DMS53 (cell line): ENCODE data around the gene DYNC2I2.
"Not testable (repeated sequence)": the region's sequence is repeated elsewhere in the genome, so short reads cannot be mapped to it uniquely, and the experiment has no call there.

Source experiments
- DNase-seq: peaks from one replicate; lab custom pipeline; 2025; lab: John Stamatoyannopoulos, UW

The DYNC2I2 gene

DNA sequence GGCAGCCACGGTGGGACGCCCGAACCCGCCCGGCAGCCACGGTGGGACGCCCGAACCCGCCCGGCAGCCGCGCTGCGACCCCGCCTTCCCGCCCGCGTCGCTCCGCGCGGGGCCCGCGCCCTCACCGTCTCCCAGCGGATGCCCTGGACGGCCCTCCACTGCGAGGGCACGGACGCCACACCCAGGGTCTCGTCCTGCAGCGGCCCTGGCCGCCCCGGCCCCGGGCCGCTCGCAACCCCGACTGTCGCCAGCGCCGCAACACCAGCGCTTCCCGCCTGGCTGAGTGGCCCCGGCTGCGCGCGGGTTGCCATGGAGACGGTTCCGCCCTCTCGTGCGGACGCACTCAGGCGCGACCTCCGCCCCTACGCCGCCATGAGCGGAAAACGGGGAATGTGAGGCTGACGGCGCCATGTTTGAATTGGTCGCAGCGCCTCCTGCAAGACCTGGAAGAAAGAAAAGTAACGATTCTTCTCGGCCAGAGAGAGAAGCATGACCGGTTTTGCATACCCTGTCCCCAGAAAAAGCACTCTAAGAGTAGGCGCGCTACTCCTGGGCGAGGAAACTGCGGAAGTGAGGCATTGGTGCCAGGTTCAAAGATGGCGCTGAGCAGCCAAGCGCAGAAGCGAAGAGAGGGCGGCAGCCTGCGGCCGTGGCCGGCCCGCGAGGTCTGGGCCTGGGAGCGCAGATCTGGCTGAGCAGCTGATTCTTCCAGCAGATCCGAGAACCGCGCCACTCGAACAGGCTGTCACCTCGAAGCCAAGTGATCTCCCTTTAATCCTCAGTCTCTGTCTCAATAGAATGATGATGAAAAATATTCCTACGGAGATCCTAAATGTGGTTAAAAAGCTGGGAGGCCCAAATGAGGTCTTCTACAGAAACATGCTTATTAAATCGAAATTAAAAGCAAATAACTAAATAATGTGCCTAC is at the start of gene DYNC2I2:
TSS of gene DYNC2I2 (minus strand) at position 432 of the 928 bp plus-strand sequence. CDS start at position 311, 121 bp downstream.
- DNase-seq: peak; percentile 95

DNA sequence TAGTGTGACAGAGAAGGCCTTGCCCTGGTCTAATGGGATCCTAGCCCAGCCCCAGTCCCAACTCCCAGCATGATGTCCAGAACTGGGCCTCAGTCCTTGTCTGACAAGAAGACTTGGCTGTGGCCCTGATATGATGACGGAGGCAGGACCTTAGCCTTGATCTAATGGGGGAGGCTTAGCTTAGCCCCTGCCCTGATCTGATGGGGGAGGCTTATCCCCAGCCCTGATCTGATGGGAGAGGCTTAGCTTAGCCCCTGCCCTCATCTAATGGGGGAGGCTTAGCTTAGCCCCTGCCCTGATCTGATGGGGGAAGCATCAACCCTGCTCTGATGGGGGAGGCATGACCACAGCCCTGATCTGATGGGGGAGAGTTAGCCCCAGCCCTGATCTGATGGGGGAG is 49.4 kb upstream of the DYNC2I2 start:
- no peak for DNase-seq

DNA sequence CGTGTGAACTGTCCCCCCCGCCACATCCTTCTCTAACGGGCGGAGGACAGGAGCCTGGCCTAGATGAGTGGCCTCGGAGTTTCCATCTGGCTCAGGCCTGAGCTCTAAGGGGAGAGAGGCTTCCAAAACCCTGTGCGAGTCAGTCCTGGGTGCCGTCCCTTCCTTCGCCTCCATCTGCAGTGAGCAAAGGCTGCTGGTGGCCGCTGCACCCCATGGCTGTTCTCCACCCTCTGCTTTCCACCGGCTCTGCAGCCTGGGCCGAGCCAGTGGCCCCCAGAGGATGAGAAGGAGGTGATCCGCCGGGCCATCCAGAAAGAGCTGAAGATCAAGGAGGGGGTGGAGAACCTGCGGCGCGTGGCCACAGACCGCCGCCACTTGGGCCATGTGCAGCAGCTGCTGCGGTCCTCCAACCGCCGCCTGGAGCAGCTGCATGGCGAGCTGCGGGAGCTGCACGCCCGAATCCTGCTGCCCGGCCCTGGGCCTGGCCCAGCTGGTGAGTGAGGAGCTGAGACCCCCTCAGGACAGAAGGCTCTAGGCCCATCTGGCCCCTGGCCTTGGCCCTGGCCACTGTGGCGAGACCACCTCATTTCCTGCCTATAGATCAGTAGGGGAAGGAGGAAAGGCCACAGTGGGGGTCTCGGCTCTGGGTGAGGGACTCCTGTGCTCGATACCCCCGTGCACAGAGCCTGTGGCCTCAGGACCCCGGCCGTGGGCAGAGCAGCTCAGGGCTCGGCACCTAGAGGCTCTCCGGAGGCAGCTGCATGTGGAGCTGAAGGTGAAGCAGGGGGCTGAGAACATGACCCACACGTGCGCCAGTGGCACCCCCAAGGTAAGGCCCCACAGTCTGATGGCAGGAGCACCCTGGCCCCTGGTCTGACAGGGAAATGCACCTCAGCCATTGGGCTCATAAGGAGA is 48.7 kb upstream of the DYNC2I2 start:
- no peak for DNase-seq

DNA sequence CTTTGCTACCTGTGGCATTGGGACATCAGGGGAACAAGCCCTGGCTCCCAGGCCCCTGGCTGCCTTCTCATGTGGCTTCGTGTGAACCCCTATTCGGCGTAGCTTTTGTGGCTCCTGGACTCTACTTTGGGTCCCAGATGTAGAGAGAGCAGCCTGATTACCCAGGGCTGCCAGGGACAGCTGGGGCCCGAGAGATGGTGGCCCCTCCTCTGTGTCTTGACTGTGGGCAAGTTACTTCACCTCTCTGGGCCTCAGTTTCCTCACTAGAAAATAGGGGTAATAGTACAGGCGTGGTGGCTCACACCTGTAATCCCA is 47.7 kb upstream of the DYNC2I2 start:
- DNase-seq: no peak

DNA sequence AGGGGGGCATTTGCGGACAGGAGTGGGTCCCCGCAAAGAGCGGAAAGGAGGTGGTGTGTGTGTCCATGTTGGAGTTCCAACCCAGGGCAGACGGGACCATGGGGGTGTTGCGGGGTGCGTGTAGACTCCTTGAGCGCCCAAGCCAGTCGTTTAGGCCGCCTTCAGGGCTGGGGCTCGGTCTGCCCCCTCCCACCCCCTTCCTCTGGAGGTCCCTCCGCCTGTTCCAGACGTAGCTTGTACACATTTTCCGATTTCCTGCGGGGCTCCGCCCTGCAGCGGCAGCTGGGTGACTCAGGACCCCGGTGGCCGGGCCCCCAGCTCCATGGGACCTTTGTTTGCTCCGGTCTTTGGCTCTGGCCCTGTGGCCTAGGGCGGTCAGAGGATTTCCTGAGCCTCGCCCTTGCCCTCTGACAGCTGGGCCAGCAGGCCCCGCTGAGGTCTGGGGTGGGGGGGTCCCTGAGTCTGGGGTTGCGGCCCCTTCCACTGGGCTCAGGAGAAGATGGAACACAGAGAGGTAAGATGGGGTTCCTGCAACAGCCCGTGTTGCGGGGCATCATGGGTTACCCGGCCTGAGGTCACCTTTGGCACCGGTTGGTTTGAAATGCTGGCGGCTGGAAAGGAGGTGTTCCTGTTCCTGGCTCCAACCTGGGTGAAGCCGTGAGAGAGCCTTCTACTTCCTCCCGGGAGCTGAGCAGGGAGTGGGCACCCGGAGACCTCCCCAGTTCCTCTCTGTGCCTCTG is 47.1 kb upstream of the DYNC2I2 start:
- DNase-seq: no peak

DNA sequence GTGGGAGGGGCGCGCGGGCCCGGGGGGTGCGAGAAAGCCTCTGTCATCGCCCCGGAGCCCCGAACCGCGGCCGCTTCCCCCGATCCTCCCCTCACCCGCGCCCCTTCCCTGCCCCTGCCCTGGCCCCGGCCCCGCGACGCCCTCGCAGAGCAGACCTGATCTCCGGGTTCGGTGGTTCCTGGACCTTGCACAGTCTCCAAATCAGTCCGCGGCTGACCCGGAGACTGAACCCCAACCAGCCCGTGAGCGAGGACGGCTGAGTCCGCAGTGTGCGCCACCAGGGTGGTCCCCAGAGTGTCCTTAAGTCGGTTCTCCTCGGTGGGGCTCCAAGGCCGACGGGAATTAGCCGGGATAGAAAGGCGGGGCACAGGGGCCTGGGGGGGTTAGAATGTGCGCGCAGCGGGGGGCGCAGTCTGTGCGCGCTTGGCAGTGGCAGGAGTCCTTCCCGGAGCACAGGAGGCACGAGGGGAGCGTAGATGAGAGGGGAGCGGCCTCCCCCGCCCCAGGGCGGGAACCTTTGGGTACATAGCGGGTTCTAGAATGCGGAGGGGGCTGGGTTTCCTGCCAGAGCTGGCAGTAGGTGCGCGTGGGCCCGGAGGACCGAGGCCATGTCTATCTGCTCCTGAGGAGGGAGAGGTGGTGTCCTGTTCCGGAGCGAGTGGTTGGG is 46.4 kb upstream of the DYNC2I2 start:
- peak; percentile 44 for DNase-seq

DNA sequence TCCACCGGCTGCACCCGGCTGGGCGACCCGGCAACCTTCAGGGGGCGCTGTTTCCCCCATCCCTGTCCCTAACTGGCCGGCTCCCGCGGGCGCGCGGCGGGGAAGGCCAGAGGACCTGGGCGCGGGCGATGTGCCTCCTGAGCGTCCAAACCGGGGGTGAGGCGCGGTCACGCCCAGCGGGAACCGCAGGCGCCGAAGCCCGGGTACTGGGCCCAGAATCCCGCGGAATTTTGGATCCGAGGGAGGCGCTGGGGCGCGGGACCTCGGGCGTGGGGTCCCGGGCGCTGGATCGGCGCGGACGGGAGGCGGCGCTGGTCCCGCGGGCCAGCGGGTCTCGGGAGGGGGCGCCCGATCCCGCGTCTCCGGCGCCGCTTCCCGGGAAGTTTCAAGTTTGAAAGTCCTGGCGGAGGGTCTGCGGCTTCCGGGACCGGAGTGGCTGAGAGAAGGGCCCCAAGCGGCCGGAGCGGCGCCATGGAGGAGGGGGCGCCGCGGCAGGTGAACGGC is 45.9 kb upstream of the DYNC2I2 start, which contains the start of gene PKN3:
TSS of gene PKN3 (plus strand) at position 59 of the 504 bp plus-strand sequence. CDS start at position 472, 413 bp downstream.
- DNase-seq: peak; percentile 94

DNA sequence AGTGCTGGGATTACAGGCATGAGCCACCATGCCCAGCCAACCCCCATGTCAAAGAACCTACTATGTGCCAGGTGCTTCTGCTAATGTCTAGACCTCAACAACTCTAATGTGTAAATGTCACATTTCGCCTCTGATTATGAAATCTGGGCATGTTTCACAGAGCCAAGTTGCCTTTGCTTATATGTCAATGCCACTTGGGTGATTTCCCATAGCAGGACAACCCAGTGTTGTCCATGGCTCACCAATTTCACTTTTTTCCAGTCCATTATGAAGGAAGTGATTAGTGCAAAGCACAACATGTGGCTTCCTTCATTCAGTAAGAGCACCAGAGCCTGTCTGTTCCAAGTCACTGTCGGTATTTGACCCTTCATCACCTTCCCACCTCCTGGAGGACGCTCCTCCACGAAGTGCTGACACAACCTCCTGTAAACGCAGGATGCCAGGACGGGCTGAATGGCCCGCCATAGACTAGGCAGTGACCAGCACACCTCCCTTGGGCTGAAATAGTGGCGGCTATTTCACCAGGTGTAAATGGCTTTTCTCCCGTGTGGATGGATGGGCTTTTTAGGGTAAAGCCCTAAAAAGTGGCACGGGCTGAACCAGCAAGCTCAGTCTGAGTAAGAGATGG is 44.7 kb upstream of the DYNC2I2 start:
- peak; percentile 44 for DNase-seq

DNA sequence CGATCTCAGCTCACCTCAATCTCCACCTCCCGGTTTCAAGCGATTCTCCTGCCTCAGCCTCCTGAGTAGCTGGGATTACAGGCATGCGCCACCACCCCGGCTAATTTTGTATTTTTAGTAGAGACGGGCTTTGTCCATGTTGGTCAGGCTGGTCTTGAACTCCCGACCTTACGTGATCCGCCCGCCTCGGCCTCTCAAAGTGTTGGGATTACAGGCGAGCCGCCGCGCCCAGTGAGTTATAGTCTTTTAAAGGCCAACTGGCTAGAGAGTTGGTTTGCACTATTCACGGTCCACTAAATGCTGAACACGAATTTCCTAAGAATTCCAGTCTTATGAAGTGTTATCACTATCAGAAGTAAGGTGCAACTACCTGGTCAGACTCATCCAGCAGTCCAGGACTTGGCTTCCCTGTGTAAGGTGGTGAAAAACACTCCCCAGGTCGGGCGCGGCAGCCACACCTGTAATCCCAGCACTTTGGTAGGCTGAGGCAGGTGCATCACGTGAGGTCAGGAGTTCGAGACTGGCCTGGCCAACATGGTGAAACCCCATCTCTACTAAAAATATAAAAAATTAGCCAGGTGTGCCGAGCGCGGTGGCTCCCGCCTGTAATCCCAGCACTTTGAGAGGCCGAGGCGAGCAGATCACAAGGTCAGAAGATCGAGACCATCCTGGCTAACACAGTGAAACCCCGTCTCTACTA is 42.6 kb upstream of the DYNC2I2 start:
- not testable (repeated sequence) for DNase-seq

DNA sequence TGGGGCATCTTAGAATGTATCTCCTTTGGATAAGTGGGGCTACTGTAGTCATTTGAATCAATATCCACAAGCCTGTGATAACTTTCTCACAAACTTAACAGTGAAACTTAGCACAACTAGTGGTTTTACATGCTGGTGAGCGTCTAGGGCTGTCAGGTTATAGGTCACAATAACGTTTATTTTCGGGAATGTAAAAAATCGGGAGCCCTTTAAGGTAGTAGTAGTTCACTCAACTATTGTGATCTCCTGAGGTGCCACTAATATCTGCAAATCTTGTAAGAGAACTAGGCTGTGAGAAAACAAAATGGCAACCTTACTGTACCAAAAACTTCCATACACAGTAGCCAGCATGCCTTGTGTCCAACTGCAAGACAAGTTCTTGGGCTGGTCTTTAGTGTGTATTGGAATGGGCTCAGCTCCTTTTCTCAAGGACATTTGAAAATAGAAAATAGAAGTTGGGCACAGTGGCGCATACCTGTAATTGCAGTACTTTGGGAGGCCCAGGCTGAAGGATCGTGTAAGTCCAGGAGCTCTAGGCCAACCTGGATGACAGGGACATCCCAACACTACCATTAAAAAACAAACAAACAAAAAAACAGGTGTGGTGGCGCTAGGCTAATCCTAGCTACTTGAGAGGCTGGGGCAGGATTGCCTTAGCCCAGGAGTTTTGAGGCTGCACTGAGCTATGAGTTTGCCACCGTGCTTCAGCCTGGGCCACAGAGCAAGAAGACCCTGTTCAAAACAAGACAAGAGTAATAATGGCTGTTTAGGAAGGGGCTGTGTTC is 40.5 kb upstream of the DYNC2I2 start:
- peak; percentile 45 for DNase-seq

DNA sequence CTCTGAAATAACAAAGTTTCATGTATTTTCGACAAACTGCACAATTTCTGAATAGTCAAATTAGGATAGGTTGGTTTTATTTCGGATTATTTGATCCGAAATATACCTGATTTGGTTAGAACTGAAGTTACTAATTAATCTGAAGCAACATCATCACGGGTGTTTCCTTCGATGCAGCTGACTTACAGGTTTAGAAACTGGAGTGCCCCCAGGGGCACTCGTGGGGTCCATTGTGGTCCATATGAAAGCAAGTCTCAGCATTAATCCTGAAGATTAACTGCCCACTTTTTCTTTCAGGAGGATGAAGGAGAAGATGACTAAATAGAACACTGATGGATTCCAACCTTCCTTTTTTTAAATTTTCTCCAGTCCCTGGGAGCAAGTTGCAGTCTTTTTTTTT is 37.7 kb upstream of the DYNC2I2 start:
- DNase-seq: no peak

DNA sequence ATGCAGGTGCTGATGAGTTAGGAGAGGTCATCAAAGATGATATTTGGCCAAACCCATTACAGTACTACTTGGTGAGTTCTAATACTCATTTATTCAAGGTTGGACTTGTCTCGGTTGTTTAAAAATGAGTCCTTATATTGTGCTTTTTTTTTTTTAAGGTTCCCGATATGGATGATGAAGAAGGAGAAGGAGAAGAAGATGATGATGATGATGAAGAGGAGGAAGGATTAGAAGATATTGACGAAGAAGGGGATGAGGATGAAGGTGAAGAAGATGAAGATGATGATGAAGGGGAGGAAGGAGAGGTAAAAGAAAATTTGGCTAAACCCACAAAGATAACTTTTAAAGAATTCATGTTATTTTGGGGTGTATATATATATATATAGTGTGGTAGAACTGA is 37.1 kb upstream of the DYNC2I2 start:
- not testable (repeated sequence) for DNase-seq

DNA sequence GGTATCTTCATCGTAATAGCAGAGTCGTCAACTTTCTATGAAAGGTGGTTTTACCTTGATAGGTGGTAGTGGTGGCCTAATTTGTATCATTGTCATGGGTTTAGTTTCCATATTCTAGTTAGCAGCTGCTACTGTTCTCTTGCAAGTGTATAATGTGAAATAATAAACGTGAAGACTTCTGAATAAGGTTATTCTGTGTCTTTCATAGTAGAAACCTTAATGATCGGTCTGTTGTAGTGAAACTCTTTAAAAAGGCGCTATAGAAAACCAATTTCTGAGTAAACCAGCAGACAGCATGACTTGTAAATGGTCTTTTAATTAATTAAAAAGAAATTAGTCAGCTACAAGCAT is 34.0 kb upstream of the DYNC2I2 start:
- no peak for DNase-seq

DNA sequence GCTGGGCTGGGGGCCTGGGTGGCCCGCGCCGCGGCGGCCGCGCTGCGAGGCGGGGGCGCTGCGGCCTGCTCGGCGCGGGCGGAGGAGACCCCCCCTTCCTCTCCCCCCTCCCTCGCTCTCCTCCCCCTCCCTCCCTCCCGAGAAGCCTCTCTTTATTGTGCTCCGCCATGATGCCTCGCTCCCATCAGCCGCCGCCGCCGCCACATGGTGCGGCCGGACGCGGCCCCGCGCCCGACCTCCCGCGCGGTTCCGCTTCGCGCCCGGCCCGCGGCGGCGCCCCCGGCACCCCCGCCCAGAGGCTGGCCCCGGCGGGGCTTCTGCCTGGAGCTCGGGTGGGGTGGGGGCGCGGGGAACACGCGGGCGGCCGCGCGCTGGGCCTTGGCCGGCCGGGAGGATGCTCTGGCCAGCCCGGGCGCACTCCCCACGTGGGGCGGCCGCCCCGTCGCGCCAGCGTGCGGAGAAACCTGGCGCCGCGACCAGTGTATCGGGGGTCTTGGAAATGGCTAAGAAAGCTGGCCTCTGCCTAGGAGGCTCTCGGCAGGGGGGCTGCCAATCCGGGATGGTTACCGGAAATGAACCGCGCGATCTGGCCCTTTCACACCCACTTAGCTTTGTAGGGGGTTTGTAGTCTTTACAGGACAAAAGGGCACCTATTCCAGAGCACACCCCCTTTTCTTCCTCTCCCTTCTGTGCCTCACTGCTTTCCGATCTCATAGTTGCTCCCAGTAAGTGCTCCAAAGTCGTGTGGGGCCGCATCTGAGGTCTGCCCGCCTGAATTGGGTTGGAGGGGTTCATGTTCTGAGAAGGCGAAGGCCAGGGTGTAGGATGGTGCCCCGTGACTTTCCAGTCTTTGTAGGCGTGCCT is 33.4 kb upstream of the DYNC2I2 start:
- peak; percentile 76 for DNase-seq

DNA sequence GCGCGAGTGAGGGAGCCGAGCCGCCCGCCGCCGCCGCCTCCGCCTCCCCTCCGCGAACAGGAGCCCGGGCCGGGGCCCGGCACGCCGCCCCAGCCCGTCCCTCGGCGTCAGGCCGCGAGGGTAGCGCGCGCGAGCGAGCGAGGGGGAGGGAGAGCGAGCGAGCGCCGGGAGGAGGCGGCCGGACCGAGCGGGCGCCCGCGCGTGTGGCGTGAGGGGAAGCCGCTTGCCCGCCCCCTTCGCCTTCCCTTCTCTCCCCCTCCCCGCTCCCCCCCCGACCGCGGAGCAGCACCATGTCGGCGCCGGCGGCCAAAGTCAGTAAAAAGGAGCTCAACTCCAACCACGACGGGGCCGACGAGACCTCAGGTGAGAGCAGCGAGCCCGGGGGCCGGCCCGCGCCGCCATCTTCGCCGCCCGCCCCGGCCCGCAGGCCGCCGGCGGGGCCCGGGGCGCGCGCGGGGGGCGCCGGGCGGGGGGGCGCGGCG is 32.7 kb upstream of the DYNC2I2 start:
- peak; percentile 91 for DNase-seq

DNA sequence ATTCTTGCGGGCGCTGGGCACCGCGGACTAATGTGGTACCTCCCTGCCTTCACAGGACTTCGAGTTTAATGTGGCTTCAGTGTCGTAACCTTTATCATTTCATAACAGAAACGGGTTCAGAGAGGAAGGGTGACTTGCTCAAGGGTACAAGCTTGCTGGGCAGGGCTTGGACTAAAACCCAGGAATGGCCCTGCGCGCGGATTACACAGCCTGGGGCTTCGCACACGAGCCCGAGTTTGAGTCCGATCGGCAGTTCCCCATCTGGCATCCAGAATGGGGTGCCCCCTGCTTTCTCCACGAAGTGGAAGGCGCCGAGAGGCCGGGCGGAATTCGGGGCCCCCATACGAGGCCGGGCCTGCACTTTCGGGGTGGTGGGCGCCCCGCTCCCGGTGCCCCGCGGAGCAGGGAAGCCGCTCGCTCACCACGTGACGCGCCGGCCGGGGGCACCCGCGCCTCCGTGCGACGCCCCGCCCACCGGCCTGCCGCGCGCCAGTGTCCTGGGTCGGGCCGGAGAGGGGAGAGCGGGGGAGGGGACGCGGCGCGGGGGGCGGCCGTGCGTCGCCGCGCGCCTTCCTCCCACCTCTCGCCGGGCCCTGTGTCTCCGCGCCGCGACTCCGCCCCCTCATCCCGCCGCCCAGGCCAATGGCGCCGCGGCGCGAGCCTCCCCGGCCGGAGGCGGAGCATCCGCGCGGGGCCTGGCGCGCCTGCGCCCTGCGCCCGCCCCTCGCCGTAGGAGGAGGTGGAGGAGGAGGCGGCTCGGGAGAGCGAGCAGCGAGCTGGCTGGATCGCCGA is 32.0 kb upstream of the DYNC2I2 start, which contains the start of gene SET:
TSS of gene SET (plus strand) at position 722 of the 792 bp plus-strand sequence. CDS start 361 bp downstream, outside the sequence.
- DNase-seq: peak; percentile 98

DNA sequence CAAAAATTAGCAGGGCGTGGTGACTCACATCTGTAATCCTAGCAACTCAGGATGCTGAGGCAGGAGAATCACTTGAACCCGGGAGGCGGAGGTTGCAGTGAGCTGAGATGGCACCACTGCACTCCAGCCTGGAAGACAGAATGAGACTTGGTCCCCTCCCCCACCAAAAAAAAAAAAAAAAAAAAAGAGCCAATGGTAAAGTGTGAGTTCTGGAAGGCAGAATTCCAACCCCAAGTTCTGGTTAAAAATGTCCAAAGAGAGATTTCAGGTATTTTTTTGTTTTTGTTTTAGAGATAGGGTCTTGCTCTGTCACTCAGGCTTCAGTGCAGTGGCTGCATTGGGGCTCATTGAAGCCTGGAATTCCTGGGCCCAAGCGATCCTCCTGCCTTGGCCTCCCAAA is 30.8 kb upstream of the DYNC2I2 start:
- DNase-seq: no peak
